ENCODE measurements around the gene FGR.
A peak's percentile ranks its signal among the peaks of the same experiment; 100 is the strongest.

The FGR gene

DNA sequence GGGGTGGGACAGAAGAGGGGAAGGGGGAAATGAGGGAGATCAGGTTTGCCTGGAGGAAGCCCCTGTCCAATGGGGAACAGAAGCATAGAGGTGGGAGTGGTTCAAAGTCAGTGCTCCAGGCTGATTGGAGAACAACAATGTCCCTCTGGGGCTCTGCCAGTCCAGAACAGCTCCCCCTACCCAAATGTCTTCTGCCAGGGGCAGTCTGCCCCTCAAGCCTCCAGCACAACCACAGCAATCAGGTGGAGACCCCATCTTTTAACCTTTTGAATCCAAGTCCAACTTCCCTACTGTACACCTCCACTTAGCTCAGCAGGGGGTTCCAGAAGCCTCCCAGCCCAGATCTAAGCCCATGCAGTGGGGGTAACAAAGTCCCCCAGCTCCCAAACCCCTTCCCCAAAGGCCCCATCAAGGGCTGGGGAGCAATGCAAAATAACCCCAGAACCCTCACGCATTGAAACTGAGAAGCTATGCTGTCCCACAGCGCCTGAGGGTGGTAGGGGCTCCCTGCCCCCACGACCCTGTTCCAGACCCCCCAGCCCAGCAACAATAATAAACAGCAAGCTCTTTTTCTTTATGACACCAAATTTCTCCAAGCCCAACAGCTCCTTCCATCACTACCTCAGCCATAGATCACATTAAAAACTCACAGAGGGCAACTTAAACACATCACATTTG is 34.3 kb downstream of the FGR start:
- DNase-seq = no peak

DNA sequence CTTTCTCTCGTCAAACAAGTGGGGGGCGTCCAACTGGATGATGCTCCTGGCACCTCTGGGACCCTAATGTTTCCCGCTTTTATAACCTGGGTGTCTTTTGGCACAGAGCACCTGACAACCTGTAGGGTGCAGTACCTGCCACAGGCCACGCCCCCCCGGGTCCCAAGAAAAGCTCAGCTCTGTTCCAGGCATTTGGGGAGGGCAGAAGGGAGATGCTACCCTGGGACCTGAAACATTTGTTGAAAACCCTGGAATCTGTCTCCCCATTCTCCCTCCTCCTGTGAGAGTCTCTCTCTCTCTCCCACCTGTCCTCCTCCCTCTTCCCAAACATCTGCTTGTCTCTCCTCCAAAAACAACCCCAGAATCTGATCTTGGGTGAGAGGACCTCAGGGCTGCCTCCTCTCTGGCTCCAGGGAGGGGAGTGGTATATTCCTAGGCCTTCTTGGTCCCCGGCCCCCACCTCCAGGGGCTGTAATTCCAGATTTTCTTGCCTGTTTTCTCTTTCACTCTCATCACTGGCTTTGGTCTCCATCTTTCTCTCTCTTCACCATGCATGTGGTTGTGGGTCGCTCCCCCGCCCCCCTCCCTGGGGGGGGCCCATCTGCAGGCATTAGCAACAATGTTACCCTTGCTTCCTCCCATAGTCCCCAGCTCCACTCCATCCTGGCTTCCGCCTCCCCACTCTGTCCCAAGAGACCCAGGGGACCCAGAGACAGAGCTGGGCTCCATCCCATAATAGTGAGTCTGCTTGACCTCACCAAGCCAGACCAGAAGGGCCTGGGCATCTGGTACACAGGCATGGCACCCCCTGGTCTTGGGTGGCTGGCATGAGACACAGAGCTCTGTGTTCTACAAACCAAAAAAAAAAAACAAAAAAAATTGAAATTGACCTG is 35.1 kb downstream of the FGR start:
- no peak for DNase-seq

DNA sequence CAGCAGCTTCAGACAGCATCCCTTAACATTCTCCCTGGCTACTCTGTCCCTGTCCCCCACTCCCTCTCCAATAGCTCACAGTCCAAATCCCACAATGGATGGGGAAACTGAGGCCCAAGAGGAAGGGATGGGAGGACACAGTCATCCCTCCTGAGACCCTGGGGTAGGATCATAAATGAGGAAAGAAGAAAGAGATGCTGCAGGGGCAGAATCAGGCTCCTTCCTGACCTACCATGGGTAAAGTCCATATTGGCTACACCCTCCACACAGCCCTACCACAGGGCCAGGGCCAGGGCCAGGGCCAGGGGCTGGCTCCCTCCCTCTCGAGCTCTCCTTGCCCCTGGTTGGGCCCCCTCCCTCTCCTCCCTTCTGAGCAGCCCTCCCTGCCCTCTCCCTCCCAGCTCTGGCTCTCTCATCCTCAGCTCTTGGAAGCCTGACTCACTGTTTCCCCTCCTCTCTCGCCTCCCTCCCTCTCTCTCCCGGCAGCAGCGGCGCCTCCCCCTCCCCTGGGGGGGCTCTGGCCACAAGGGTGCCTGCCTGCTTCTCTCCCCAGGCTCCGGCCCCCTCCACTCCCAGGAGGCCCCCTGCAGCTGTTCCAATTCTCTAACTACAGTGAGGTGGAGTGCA is 36.0 kb downstream of the FGR start:
- DNase-seq = peak; percentile 79

DNA sequence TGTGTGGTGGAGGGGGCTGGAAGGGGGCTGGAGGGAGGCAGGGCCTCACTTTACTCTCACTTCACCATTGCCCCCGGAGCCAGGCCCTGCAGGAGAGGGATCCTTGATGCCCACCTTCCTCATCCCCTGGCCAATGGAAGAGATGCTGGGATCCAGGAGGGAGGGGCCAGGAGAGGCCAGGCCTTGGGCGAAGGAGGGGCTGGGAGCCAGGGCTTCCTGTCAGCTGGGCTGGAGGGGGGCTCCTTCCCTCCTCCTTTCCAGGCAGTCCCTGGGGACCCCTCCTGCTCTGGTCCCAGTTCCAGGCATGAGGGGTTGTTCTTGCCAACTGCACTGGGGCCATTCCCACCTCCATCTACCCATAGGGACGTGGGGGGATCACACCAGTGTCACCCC is 36.7 kb downstream of the FGR start:
- DNase-seq = no peak

DNA sequence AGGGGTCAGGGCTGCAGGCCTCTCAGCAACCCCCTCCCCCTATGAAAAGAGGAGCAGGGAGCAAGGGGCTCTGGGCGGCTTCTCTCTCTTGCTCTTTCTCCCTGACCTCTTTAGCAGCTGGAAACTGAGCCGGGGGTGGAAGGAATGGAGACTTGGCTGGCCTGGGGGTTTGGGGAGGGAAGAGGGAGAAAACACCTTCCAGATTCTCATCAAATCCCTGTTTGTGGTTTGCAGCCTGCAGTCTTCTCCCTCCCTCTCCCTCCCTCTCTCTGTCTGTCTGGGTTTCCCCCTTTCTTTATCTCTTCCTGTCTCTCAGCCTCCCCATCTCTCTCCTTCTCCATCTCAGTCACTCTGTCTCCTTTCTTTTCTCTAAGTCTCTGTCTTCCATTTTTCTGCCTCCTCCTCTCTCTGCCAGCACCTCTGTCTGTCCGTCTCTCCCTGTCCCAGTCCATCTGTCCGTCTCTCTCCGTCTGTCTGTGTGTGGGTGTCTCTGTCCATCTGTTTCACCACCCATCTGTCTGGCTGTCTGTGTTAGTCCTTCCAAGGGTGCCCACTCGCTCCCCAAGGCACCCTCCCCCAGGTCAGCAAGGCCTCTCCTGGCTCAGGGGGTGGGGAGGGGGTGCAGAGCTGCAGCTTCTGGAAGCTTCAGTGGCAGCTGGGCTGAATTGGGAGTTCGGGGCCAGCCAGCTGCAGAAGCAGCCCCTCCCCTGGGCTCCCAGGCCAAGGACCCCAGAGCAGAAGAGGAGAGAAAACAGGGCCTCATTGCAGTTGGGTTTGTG is 37.3 kb downstream of the FGR start:
- no peak for DNase-seq

DNA sequence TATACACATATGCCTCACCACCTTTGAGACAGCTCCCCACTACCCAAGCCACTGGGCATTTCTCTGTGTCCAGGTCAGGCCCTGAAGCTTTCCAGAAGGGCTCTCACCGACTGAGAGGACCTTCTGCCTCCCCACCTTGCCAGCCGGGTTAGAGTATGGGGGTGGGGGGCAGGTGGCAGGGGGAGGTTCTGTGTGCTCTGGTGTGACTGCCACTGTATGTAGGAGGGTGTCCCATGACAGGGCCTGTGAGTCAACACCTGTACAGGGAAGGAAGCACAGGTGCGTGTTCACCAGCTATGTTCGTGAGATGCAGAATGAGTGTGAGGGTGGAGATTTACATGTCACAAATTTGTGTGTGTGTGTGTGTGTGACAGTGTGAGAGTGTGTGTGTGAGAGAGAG is 38.0 kb downstream of the FGR start:
- no peak for DNase-seq

DNA sequence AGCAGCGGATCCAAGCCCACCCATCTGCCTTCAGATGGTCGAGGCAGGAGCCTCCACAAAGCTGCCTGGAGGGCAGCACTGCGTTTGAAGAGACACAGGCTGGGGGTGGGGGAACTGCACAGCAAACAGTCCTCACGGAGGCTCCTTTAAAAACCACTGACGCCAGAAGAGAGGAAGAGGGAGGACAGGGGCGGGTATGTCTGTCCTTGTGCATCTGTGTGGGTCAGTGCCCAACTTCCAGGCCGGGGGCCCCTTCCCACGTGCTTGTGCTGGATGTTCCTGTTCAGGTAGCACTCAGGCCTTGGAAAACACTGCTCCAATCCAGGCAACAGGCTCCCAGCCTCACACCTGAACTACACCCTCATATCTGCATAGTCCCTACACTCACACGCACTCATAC is 38.7 kb downstream of the FGR start:
- no peak for DNase-seq

DNA sequence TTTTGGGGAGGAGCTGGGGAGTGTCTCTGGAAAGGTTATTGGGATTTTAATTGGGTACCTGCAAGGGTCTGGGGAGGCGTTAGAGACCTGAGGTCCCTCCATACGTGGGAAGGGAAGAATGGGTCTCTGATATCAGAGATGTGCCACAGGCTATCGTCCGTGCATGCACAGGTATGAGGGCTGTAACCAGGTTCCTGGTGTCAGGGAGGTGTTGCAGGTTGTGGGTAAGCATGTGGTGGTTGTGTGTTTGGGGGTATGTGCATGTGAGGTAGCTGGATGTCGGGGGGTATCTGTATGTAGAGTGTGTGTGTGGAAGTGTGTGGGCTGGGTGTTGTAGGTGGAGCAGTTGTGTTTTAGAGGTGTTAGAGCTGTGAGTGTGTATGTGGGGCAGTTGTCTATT is 39.4 kb downstream of the FGR start:
- peak; percentile 64 for DNase-seq

DNA sequence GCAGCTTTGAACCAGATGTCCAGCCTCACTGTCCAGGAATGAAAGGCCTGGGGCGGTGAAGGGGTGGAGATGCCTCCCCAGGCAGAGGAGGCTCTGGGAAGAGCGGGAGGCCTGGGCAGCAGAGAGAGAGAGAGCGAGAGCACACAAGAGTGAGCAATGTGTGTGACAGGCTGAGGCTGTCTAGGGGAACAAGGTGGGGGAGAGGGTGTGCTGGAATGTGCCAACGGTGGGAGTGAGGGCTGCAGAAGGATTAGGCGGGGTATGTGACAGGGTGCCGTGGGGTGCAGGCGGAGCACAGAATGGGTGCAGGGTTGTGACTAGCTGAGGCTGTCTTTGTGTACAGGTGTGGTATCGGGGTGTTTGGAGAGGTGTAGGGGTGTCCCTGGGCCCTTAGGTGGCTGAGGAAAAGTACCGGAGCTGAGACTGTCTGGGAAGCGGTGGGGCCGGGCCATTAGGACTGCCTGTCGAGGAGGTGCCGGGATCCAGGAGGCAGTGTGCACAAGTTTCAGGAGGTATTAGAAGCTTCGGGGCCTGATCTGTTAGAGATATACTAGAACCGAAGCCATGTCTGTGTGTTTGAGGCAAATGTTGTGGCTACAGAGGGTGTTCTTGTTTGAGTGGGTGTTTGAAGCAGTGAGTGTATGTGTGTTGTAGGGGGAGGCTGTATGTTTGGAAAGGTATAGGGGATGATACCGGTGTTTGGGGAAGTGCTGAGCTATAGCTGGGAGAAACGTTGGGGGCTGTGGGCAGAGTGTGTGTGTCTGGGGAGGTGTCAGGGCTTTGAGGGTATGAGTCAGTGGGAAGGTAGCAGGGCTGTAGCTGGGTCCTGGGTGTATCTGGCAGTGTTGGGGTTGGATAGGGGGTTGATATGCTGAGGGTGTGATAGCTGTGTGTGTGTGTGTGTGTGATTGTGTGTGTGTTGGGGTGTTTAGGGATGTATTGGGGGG is 40.1 kb downstream of the FGR start:
- DNase-seq = no peak

DNA sequence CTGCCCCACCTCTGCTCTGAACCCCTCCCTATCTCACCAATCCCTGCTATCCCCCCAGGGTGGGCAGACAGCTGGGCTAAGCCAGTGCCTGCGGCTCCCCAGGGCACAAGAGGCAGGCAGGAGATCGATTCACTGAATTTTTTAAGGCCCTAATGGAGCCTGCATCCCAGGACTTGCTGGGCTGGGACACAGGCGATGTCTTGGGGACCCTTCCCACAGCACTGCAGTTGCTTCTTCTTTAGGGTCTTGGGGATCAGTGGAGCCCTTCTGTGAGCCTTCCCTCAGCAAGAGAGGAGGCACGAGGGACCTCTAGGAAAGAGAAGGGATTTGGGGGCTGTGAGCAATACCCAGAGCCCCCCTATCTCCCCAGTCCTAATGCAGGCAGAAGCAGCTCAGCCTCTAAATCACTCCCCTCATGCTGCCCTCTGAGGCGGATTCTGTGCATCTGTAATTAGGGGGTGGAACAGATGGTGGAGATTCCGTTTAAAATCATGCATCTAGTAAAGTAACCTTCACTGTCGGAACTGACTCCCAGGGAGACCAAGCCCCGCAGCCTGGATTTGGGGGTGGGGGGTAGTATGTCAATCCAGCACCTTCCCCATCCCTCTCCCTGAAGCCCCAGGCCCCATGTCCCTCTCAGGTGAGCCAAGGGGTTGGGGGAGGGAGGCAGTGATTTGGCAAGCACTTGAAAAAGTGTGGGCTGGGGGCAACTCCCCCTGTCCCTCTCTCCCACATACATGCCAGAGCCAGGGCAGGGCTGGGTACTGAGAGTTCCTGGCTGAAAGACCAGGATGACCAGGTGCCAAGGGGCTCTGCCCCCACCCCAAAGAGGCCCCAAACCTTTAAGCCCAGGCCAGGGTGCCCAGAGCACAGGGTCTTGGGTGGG is 41.1 kb downstream of the FGR start:
- DNase-seq = no peak

DNA sequence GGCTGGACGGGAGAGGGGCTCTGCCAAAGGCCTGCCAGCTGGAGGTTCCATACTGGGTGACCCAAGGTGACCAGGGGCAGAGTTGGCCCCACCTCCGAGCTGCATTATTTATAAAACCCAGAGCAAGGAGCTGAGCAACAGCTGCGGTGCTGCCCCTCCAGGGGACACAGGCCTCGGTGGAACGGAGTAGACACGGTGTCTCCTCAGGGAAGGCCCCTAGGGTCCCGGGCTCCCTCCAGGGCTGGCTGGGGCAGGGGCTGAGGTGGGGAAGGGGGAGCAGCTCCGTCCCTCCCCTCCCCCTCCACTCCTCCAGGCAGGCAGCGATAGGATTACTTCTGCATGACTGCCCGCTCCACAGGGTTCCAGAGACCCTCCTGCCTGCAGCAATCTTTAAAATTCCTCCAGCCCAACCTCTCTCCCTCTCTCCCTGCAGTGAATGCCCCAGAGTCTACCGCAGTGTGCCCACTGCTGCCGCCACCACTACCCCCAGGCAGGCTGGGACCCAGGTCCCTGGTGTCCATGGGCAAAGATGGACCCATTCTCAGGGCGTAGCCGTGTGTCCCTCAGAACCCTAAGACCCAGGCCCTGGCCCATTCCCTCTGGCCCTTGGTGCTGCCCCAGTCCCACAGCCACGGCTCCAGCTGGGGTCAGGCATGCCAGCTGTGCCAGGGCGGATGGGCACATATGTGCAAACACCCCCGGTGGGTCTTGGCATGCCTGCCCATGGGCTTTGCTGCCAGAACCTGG is 41.9 kb downstream of the FGR start:
- DNase-seq = no peak

DNA sequence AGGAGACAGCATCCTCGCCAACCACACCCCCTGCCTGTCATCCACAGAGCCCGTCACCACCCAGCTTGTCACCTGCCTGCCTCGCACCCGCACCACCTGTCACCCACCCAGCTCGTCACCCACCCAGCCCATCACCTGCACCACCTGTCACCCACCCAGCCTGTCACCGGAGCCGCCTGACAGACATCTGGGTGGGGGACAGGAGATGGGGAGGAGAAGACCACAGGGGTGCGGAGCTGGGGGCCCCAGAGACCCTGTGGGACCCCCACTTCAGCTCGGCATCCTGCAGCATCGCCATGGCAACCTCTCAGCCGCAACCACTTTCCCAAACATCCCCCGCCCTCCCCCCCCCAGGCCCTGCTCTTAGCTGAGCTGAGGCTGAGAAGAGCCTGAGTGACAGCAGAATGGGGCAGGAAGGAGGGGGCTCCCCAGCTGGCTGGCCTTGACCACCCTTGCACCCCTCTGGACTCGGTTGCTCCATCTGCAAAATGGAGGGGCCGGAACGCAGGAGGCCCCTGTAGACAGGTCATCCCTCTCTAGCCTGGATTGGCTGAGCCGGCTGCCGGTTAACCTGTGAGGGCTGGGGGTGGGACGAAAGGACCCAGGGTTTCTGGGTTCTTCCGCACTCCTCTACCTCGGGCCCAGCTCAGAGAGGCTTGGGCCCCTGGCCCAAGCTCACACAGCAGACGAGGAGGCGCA is 42.6 kb downstream of the FGR start:
- DNase-seq = no peak

DNA sequence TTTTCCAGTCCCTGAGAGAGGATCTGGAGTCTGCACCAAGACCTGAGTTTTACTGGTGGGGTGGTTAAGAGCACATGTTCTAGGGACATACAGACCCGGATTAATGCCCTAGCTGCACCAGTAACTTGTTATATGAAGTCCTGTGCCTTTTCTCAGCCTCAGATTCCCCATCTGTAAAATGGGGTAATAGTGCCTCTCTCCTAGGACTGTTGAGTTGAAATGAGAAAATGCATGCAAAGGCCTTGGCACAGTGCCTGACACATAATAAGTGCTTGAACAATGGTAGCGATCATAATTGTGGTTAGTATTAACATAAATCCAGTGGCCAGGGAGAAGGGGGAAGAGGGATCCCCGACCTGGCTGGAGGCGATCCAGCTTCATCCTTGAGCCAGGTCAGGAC is 43.4 kb downstream of the FGR start:
- DNase-seq = no peak

DNA sequence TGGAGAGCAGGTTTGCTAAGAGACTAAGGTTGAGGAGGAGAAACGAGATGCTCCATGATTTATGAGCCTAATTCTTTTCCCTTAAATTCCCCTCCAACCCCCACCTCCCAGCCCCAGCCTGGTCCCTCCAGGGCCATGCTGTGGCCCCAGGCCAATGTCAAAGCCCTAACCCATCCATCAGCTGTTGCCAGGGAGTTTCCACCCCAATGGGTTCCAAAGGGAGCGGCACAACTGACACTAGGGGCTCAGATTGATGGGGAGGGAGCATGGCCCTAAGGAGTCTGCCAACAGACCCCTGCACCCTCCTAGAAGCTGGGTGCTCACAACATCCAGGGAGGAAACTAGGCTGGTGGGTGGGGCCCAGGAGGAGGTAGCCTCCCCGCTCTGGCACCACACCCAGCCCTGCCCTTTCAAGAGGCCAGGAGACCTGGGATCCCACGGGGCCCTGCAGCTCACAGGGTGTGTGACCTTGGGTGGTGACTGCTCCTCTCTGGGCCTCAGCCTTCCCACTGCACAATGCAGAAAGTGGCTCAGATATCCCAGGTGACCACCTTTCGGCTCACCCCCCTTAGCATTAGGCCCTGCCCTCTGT is 44.0 kb downstream of the FGR start:
- DNase-seq = no peak

DNA sequence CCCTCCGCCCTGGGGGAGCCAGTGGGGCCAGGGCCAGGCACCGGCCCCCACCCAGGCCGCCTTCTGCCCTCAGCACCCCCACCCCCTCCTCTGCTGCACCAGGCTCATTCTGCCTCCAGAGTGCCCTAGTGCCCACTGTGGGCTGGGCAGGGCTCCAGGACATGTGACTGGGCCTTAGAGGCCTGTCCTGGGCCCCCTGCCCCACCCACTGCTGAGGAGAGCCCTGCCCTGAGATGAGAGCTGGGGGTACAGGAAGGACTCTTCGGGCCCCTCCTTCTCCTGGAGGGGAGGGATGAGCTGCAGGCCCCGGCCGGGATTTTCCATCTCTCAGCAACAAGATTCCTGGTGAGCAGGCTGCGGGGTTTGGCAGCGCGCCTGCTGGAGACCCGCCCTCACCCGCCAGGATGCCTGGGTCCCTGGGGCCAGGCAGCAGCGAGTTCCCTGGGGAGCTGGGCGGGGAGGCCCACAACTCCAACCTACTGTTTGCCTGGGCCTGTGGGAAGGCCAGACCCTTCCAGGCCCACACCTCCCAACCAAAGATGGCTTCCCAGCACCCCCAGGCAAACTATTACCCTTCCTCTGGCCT is 45.1 kb downstream of the FGR start:
- no peak for DNase-seq

DNA sequence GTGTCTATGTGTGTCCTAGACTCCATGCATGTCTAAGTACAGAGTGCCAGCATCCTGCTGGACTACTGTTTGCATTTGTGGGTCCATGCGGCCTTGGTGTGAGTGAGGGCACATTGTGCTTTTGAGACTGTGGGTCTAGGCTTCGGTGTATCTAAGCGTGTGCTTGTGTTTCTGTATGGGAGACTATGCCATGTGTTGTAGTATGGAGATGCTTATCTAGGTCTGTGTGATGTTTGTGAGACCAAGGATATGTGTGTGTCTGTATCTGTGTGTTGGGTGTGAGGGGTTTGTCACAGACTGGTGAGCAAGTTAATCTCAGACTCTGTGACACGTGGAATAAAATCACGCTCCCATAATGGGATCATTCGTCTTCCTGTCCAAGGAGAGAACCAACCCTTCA is 45.5 kb downstream of the FGR start:
- DNase-seq = no peak

DNA sequence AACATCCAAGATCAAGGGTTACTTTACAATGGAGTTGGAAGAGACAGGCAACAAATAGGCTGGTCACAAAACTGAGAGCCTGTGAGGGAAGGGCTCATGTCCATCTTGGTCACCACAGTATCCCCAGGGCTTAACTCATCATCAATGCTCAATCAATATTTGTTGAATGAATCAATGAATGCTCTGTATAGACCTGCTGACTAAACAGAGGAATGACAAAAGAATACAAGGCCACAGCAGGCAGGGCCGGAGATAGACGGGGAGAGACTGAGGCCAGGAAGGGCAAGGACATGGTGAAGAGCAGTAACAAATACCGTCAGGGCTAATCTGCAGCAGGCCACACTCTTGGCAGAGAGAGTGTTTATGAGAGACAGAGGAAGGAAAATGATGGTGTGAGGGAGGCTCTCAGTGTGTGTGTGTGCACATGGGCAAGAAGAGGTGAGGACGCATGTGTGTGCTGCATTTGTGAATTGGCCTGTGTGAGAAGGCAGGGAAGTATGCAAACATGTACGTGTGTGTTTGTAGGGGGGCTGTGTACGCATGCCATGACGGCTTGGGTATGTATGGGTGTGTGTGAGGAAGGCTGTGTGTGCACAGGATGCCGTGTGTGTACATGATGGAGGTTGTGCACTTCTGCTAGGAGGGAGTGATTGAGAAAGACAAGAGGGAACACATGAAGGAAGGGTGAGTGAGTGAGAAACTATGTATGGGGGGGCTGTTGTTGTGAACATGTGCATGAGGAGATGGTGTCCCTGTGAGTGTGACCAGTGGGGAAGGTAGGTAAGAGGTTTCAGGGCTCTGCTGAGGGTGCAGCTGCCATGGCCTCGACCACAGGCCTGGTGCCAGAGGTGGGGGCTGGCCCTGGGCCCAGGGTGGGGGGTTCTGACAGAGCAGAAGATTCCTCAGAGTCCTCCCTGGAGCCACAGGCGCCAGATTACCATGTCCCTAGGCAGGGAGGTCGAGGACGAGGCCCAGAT is 46.4 kb downstream of the FGR start:
- DNase-seq = no peak

DNA sequence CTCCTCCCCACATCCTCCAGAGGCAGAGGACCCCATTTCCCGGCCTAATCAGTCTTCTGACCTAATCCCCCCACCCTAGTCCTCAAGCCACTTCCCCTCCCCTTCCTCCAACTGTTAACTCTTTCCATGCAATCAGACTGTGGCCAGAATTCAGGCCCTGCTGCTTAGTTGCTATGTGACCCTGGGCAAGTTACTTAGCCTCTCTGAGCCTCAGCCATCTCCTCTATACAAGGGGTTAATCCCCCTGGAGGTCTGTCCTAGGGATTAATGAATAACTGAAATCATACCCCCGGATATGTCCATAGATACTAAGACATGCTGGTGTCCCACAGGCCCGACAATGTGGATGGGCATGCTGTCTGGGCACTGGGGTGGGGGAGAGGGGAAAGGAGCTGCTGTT is 49.3 kb downstream of the FGR start:
- DNase-seq = no peak

All from activated CD8-positive, alpha-beta memory T cell treated with anti-CD3 and anti-CD28 coated beads for 24 hours (primary cell).